Tibial artery (tissue), 4 donors: Measurements from ENCODE around the gene LGALSL.

Experiments used
- DNase-seq, 2 donors: peaks; one replicate each; pipeline ENCODE4 v3.0.0-alpha.2; 2019
- H3K27ac ChIP-seq, 2 donors: fragments of 200-600 bp; sonication (generic) in 1 of 2; 1 replicate in 1 of 2; 2 replicates in 1 of 2; pipeline ENCODE4 v1.5.1; 2018 to 2019; ENCODE audit warnings: mild to moderate bottlenecking in 1 of 2
- H3K27me3 ChIP-seq, 2 donors: fragments of 200-600 bp; sonication (generic) in 1 of 2; one replicate each; pipeline versions ENCODE4 v1.5.1 to v1.6.0; 2016 to 2019
- H3K36me3 ChIP-seq, 3 donors: fragments of 200-600 bp; sonication (generic) in 2 of 3; one replicate each; pipeline ENCODE4 v1.5.1; 2016 to 2019; ENCODE audit warnings: mild to moderate bottlenecking in 2 of 3
- H3K4me1 ChIP-seq, 4 donors: fragments of 200-600 bp; sonication (generic) in 2 of 4; 1 replicate in 3 of 4; 2 replicates in 1 of 4; pipeline ENCODE4 v1.5.1; 2016 to 2019
- H3K4me3 ChIP-seq, 2 donors: fragments of 200-600 bp; sonication (generic) in 1 of 2; 1 replicate in 1 of 2; 2 replicates in 1 of 2; pipeline ENCODE4 v1.5.1; 2018 to 2019; ENCODE audit warnings: mild to moderate bottlenecking in 2 of 2
- H3K9me3 ChIP-seq, 3 donors: fragments of 200-600 bp; sonication (generic) in 1 of 3; one replicate each; pipeline ENCODE4 v1.5.1; 2016 to 2019
- intact Hi-C: fragments of 100-400 bp; cut with DNase I; formaldehyde crosslinking; loops from one replicate; pipeline ENCODE4 v1.15.0; 2023; ENCODE audit warnings: low total_unique reads
- TF ChIP-seq, protein P1 (sequence below), 2 experiments: fragments of 200-600 bp in 1 of 2; fragments of 450-650 bp in 1 of 2; IDR thresholded peaks; one replicate each; pipeline ENCODE4 v1.5.1; 2017 to 2019; ENCODE audit warnings: antibody characterized with exemption in 2 of 2, mild to moderate bottlenecking in 1 of 2, moderate library complexity in 1 of 2

The LGALSL gene

DNA sequence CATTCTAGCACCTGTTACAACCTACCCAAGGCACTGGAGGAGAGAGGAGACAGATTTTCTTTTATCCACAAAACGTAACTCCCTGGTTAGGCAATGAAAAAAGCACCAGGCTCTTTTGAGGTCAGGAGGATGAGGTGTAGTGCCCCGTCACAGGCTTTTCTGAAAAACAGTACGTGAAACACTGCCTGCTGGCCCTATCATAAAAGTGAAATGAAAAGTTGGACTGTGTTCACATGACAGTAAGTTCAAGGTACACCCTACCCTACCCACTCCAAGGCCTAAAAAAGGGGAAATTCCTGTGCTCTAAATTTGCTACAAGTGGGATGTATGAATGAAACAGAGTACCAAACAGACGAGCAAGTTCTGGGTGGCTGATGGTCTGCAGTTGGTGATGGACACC is 17.6 kb downstream of the LGALSL start:
- Histone ChIP-seq H3K4me3 (no peak overlapping the region), H3K27me3 (no peaks in the 10 kb centered on the region), H3K9me3 (no peaks in the 10 kb centered on the region), H3K4me1 (no peaks in the 10 kb centered on the region), H3K27ac (no peak overlapping the region), H3K36me3 (no peaks in the 10 kb centered on the region)
- TF ChIP-seq, protein P1, sequence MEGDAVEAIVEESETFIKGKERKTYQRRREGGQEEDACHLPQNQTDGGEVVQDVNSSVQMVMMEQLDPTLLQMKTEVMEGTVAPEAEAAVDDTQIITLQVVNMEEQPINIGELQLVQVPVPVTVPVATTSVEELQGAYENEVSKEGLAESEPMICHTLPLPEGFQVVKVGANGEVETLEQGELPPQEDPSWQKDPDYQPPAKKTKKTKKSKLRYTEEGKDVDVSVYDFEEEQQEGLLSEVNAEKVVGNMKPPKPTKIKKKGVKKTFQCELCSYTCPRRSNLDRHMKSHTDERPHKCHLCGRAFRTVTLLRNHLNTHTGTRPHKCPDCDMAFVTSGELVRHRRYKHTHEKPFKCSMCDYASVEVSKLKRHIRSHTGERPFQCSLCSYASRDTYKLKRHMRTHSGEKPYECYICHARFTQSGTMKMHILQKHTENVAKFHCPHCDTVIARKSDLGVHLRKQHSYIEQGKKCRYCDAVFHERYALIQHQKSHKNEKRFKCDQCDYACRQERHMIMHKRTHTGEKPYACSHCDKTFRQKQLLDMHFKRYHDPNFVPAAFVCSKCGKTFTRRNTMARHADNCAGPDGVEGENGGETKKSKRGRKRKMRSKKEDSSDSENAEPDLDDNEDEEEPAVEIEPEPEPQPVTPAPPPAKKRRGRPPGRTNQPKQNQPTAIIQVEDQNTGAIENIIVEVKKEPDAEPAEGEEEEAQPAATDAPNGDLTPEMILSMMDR (IDR thresholded peaks at IDR 0.05) = no peak
- DNase-seq = no peak
- intact Hi-C loops = no loop called here

DNA sequence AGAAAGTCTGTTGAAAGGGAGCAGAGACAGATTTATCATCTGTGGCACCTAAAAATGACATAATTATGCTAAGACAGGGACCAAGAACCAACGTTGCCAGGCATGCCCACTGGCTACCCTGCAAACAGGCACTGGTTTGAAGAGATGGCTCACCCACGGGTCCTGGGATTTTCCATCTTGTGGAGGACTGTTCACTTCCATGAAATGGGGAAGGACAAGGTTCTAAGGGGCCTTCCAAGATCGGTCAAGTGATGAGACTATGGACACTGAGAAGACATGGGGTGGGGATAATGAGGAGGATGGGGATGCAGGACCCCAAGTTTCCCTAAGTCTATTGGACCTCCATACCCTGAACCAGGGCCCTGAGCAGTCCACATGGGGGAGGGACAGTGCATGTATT is 18.9 kb downstream of the LGALSL start:
- Histone ChIP-seq H3K9me3 (no peaks in the 10 kb centered on the region), H3K36me3 (no peaks in the 10 kb centered on the region), H3K4me3 (no peak overlapping the region), H3K4me1 (no peaks in the 10 kb centered on the region), H3K27me3 (no peaks in the 10 kb centered on the region), H3K27ac (no peak overlapping the region)
- DNase-seq = no peak
- intact Hi-C loops = no loop called here
- TF ChIP-seq, protein P1 (IDR thresholded peaks at IDR 0.05) = no peak

DNA sequence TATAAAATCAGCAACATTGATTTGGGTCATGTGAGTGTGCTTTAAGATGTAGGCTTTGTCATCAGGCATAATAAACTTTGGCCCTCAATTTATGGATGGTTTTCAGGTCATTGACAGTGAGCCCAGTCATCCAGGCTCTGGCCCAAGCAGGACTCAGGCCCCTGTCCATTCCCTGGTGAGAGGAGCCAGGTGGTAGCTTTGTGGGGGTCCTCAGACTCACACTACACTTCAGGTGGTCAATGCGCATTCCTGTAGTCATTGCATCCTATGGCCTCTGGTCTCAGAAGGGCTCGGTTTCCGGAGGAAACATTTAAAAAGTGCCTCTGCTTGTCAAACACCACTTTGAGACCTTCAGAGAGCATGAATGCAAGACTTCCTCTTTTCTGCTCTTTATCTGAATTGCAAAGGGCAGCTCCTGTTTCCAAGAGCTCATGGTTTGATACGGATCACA is 20.2 kb downstream of the LGALSL start:
- Histone ChIP-seq H3K4me1 (no peaks in the 10 kb centered on the region), H3K27ac (no peak overlapping the region), H3K9me3 (no peaks in the 10 kb centered on the region), H3K27me3 (no peaks in the 10 kb centered on the region), H3K4me3 (no peak overlapping the region), H3K36me3 (no peaks in the 10 kb centered on the region)
- TF ChIP-seq, protein P1 (IDR thresholded peaks at IDR 0.05) = no peak
- intact Hi-C loops = no loop called here
- DNase-seq = no peak

DNA sequence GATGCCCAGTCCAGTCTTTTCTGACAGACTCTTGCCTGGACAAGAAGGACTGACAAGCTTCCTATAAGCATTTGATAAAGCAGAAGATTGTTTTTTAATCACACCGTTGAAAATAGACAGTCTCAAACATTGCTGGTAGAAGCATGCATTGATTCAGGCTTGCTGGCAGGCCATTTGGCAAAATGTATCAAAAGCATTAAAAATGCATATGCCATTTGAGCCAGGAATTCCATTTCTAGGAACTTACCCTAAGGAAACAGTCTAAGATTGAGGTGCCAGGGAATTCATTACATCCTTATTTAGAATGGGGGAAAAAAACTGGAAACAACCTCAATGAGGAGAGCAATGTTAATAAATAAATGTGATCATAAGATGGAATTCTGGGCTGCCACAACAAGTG is 20.7 kb downstream of the LGALSL start:
- no peaks in the 10 kb centered on the region for H3K4me1 ChIP-seq
- intact Hi-C loops = no loop called here
- no peaks in the 10 kb centered on the region for H3K27me3 ChIP-seq
- no peaks in the 10 kb centered on the region for H3K36me3 ChIP-seq
- H3K4me3 ChIP-seq = no peak overlapping the region
- TF ChIP-seq, protein P1 (IDR thresholded peaks at IDR 0.05) = no peak
- H3K27ac ChIP-seq = no peak overlapping the region
- H3K9me3 ChIP-seq = no peaks in the 10 kb centered on the region
- DNase-seq = no peak

DNA sequence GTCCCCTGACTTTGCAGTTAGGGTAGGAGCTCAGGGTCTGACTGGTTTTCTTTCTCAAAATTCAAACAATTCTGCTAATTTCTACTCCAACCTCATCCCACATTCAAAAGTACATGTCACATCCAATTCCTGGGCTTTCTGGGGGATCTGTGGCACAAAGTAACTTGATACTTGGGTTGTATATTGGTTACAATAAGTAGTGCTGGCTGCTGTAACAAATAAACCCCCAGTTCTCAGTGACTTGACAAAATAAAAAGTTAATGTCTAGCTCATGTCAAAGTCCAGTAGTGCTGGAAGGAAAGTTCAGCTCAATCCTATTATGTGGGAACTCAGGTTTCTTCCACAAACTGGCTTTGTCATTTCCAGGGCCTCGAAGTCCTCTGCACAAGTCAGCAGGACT is 23.1 kb downstream of the LGALSL start:
- no peak overlapping the region for H3K4me3 ChIP-seq
- H3K27me3 ChIP-seq = no peaks in the 10 kb centered on the region
- no peaks in the 10 kb centered on the region for H3K9me3 ChIP-seq
- TF ChIP-seq, protein P1 (IDR thresholded peaks at IDR 0.05) = no peak
- no peaks in the 10 kb centered on the region for H3K4me1 ChIP-seq
- H3K27ac ChIP-seq = no peak overlapping the region
- no peak for DNase-seq
- intact Hi-C loops = no loop called here
- H3K36me3 ChIP-seq = no peaks in the 10 kb centered on the region

DNA sequence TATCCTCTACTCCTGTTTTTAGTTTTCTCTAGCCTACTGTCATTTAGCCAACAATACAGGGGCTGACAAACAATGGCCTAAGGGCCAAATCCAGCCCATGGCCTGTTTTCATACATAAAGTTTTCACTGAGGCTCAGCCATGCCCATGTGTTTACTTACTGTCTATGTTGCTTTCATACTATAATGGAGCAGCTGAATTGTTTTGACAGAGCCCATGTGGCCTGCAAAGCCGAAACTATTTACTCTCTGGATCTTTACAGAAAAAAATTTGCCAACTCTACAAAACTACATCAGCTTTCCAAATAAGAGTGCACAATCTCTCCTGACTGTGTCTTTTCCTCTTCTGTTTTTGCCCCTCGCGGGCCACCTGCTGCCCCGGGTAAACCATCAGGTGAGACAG is 24.0 kb downstream of the LGALSL start:
- no peaks in the 10 kb centered on the region for H3K36me3 ChIP-seq
- no peak for DNase-seq
- H3K9me3 ChIP-seq = no peaks in the 10 kb centered on the region
- H3K27ac ChIP-seq = no peak overlapping the region
- no peak overlapping the region for H3K4me3 ChIP-seq
- intact Hi-C loops = no loop called here
- no peaks in the 10 kb centered on the region for H3K27me3 ChIP-seq
- H3K4me1 ChIP-seq = no peaks in the 10 kb centered on the region
- TF ChIP-seq, protein P1 (IDR thresholded peaks at IDR 0.05) = no peak
